Activated CD4-positive, alpha-beta T cell treated with anti-CD3 and anti-CD28 coated beads for 4 hours (primary cell): ENCODE measurements around the gene KLLN.
"Not testable (repeated sequence)": the region's sequence is repeated elsewhere in the genome, so short reads cannot be mapped to it uniquely, and the experiment has no call there.

Experiments
- DNase-seq, 2 donors: peaks; one replicate each; pipeline ENCODE4 v3.0.0-alpha.2; 2020

Gene KLLN, protein sequence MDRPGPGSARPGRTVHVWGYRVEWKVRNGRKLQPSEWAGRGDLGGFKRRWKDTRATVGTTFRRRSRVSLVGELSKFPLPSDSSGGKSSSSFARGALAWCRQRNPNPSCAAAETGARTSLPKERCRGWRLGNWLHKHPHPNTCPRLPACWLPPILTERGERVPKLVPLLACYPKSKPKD

DNA sequence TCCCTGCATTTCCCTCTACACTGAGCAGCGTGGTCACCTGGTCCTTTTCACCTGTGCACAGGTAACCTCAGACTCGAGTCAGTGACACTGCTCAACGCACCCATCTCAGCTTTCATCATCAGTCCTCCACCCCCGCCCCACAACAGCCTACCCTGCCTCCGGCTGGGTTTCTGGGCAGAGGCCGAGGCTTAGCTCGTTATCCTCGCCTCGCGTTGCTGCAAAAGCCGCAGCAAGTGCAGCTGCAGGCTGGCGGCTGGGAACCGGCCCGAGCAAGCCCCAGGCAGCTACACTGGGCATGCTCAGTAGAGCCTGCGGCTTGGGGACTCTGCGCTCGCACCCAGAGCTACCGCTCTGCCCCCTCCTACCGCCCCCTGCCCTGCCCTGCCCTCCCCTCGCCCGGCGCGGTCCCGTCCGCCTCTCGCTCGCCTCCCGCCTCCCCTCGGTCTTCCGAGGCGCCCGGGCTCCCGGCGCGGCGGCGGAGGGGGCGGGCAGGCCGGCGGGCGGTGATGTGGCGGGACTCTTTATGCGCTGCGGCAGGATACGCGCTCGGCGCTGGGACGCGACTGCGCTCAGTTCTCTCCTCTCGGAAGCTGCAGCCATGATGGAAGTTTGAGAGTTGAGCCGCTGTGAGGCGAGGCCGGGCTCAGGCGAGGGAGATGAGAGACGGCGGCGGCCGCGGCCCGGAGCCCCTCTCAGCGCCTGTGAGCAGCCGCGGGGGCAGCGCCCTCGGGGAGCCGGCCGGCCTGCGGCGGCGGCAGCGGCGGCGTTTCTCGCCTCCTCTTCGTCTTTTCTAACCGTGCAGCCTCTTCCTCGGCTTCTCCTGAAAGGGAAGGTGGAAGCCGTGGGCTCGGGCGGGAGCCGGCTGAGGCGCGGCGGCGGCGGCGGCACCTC is at the start of gene KLLN, which contains the start of gene PTEN:
KLLN (minus strand) TSS at position 481 of the 891 bp plus-strand sequence. CDS start 1,046 bp downstream, outside the sequence.
PTEN (plus strand) TSS at position 573 of the 891 bp plus-strand sequence. CDS start 845 bp downstream, outside the sequence.
- peak; percentile 74 to 78 for DNase-seq

DNA sequence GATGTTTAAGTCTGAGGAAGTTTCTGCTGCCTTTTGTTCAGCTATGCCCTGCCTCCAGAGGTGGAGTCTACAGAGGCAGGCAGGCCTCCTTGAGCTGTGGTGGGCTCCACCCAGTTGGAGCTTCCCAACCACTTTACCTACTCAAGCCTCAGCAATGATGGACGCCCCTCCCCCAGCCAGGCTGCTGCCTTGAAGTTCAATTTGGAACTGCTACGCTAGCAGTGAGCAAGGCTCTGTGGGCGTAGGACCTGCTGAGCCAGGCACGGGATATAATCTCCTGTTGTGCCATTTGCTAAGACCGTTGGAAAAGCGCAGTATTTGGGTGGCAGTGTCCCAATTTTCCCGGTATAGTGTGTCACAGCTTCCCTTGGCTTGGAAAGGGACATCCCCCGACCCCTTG is 40.1 kb upstream of the KLLN start:
- not testable (repeated sequence) for DNase-seq

DNA sequence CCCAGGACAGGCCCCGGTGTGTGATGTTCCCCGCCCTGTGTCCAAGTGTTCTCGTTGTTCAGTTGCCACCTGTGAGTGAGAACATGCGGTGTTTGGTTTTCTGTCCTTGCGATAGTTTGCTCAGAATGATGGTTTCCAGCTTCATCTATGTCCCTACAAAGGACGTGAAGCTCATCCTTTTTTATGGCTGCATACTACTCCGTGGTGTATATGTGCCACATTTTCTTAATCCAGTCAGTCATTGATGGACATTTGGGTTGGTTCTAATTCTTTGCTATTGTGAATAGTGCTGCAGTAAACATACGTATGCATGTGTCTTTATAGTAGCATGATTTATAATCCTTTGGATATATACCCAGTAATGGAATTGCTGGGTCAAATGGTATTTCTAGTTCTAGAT is 34.6 kb upstream of the KLLN start:
- DNase-seq: not testable (repeated sequence)

DNA sequence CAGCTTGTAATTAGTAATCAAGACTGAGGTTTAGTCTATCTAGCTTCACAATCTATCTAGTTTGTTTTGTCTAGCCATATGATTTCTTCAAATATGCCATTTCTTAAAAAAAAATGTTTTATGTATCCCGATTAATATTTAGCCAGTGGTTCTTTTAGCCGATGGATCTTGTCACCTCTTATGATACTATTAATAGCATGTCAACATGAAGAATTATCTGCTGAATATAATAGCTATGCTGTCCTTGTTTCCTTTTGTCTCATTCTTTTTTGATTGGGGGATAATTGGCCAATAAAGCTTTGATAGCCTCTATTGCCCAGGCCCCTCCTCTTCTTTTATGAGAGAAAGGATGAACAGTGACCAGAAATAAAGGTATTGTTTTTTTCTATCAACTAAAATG is 32.9 kb upstream of the KLLN start:
- DNase-seq: no peak

DNA sequence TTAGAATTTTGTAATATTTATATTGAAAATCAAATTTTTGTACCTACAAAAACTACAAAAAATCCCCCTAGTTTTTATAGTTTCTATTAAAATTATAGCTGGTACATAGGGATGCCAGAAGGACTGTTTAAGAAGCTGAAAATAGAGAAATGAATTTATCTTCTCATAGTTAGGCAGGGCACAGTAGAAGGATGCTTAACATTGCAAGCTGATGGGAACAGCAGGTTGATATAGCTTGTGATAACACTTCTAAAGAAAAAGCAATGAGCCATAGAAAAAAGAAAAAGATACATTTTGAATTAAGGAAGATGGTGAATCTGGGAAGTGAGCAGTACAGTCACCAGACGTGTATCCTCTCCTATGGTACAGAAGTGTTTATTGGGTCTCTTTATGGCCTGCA is 32.1 kb upstream of the KLLN start:
- DNase-seq: no peak

DNA sequence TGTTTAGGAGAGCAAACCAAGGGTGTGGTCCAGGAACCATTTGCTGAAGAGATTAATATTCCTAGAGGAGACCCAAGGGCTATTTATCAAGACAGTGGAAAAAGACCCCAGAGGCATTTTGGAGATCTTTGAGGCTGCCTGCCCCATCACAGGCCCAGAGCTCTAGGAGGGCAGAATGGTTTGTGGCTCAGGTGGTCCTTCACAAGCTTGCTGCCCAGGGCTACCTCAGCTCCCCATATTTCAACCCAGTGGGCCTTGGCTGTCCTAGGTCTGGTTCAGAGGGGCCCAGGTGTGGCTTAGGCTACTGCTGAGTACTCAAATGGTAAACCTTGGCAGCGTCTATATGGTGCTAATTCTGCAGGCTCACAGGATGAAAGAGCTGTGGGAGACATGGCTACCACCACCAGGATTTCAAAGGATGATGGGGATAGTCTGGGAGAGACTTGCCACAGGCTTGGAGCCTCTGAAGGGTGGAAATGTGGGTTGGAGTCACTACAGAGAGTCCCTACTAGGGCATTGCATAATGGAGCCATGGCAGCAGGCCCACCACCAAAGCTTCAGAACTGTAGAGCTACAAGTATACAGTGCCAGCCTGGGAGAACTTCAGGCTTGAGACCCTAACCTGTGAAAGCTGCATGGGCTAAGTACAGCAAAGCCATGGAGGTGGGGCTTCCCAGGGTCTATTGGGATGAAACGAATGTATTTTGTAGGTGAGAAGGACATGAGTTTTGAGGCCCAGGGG is 24.4 kb upstream of the KLLN start:
- no peak for DNase-seq

DNA sequence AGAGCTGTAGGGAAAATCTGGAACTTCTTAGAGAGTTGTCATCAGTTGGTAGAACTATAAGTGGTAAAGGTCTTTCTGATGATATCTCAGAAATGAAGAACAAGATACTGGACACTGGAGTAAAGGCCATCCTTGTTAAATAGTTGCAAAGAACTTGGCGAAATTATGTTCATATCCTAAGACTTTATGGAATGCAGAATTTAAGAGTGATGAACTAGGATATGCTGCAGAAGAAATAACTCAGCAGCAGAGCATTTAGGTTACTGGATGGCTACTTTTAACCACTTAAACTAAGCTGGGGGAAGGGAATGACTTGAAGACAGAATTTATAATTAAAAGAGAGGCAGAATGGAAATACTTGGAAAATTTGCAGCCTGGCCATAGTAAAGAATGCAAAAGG is 23.8 kb upstream of the KLLN start:
- DNase-seq: no peak

DNA sequence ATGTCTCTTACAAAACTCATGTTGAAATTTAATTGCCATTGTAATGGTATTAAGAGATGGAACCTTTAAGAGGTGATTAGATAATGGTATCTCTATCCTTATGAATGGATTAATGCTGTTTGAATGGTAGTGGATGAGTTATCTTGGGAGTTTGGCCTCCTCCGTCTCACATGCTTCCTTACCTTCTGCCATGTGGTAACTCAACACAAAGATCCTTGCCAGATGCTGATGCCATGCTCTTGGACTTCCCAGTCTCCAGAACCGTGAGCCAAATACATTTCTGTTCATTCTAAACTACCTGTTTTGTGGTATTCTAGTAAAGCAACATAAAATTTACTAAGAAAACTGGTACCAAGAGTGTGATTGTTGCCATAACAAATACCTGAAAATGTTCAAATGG is 23.3 kb upstream of the KLLN start:
- DNase-seq: no peak

DNA sequence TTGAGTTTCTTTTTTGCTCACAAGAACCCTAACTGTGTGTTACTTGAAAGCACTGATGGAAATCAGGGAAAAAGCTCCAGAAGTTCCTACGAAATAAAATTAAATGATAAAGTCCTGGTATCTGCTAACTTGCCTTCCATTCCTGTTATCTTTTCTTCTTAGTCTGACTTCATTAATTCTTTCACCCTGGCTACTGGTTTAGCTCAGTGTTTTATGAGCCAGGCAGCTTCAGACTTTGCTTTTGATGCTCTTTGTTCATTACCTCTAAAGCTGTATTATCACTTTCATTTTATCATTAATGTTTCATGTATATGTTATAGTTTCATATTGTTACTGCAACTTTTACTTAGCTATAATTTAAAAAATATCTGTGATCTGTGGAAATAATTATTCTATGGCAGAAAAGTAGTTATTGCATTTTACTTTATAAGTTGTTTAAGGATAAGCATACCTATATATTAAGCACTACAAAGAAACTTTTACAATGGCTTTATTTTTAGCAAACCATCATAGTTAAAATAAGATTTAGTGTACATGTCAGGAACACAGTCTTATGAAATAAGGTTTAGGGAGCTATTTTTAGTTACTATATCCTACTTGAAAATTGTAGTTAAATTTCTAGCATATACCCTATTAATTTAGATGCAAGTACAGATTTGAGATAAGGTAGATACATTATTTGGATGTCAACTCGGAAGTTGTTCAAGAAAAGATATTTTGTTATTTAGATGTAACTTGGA is 19.4 kb upstream of the KLLN start:
- no peak for DNase-seq

DNA sequence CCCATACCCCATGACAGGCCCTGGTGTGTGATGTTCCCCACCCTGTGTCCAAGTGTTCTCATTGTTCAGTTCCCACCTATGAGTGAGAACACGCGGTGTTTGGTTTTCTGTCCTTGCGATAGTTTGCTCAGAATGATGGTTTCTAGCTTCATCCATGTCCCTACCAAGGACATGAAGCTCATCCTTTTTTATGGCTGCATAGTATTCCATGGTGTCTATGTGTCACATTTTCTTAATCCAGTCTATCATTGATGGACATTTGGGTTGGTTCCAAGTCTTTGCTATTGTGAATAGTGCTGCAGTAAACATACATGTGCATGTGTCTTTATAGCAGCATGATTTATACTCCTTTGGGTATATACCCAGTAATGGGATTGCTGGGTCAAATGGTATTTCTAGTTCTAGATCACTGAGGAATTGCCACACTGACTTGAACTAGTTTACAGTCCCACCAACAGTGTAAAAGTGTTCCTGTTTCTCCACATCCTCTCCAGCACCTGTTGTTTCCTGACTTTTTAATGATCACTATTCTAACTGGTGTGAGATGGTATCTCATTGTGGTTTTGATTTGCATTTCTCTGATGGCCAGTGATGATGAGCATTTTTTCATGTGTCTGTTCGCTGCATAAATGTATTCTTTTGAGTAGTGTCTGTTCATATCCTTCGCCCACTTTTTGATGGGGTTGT is 18.2 kb upstream of the KLLN start:
- not testable (repeated sequence) for DNase-seq

DNA sequence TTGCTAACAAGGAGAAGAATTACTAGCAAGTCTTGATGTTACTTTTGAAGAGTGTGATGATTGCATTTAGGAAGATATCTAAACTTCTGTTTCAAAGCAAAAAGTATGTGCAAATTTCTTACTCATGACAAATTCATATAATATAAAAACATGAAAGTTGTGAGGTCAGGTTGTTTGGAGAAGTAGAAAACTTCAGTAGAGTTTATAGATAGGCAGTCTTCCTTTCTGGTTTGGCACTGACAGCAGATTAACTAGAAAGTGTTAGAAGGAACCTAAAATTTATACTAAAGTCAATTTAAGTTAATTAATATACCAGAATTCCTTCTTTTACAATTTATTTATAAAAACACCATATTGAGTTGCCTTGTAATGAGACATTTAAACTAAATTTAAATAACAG is 17.0 kb upstream of the KLLN start:
- DNase-seq: no peak

DNA sequence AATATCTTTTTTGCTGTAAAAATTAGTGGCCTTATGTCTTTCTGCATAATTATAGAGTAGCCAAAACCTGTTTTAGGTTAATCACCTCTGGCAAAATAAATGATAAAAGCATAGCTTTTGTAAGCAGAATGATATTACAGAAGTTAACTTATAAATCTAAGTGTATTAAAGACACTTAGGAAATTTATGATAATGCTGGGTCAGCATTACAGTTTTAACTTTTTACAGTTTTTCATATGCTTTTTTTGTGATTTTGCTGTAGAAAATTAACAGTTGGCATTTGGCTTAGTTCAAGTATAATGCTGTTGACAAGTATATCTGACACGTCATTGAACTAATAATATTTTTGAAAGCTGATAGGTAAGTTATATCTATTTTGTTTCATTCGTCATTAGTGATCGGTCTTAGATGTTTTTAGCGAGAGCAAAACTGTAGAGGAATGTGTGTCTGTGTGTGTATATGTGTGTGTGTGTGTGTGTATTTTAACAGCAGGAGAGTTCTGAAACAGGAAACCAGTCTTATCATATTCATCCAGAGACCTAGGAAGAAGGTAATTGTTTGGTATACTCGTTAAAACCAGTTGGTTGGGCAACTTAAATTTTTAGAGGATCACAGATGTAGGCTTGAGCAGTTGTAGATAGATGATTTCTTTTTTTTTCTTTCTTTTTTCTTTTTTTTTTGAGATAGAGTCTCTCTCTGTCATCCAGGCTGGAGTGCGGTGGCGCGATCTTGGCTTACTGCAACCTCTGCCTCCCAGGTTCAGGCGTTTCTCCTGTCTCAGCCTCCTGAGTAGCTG is 15.5 kb upstream of the KLLN start:
- DNase-seq: no peak

DNA sequence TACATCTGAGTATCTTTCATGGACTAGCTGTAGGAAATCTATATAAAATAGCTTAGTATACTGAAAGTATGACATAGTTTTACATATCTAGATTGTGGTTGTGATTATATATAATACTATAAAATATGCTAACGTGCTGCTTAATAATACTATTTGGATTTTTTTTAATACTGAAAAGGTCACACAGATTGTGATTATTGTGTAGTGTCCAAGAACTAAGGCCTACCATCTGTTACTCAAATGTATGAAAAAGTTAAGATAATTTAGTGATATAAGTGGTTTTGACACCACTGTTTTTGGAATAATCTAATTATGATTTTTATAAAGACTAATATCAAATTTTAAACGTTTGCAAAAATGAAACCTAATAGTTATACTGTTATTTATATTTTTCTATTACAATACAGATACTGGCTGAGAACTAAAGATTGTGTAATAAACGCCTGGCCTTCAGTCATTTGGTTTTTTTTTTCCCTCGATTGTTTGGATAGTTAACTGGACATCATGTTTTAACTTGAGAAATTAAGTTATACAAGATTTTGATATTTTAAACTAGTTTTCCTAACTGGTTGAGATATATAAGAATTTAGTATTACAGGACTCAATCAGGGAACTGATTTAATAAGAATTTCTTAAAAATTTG is 12.7 kb upstream of the KLLN start:
- no peak for DNase-seq

DNA sequence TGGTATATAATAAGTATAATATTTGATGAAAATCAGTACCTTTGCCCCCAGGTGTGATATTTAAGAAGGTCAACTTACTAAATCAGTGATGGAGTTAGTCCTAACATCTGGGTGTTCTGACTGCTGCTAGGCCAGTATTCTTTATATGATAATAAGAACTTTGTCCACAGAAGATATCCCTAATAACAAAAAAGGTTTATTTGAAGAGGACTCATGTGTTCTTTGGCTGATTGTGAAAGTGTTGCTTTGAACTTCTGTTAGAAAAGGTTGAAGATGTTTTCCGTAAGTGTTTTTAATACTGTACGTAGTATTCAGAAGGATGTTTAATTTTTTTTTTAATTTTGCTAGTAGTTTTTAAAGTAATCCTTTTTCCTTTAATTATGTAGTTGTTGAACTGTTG is 10.3 kb upstream of the KLLN start:
- no peak for DNase-seq

DNA sequence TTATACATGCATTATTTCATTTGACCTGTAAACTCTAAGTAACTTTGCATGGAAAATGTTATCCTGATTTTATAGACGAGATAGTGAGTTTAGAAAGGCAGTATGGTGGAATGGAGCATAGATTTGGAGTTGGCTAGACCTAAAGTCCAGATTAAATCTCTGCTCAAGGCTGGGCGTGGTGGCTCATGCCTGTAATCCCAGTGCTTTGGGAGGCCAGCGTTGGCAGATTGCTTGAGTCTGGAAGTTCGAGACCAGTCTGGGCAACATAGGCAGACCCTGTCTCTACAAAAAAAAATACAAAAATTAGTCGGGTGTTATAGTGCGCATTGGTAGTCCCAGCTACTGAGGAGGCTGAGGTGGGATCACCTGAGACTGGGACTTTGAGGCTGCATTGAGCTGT is 9.5 kb upstream of the KLLN start:
- DNase-seq: no peak

DNA sequence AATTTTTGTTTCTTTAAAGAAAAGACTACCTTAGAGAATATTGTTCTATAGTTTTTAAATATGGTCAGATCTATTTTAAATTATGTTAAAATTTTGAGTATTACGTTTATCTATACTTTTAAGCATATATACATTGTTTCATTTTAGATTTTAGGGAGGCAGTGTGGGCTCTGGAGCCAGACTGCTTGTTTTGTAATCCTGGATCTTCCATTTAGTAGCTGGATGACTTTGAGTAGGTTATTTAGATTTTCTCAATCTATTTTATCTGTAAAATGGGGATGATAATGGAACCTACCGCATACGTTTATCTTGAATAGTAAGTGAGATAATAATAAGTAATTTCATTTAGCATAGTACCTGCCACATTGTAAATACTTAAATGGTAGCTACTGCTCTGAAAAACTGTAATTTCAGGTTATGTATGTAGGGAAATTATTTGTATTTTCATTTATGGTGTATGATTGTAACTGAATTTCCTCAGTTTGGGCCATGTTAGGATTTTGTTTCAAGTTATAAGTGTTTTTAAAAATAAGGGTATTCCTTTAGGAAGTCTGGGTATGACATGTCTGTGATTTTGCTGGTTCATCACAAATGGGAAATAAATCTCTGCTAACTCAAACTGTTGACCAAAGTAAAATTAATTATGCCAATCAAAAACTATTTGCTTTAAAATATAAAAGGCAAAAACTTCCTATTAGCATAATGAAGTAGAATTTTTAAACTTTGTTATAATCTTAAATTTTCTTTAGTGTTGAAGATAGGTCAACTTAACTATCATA is 6.6 kb upstream of the KLLN start:
- no peak for DNase-seq

DNA sequence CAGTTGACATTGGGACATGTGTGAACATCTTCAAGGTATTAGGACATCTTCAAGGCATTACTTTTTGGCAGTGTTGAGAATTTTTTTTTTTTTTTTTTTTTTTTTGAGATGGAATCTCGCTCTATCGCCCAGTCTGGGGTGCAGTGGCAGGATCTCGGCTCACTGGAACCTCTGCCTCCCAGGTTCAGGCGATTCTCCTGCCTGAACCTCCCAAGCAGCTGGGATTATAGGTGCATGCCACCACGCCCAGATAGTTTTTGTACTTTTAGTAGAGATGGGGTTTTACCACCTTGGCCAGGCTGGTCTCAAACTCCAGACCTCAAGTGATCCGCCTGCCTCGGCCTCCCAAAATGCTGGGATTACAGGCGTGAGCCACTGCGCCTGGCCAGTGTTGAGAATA is 5.8 kb upstream of the KLLN start:
- not testable (repeated sequence) for DNase-seq

DNA sequence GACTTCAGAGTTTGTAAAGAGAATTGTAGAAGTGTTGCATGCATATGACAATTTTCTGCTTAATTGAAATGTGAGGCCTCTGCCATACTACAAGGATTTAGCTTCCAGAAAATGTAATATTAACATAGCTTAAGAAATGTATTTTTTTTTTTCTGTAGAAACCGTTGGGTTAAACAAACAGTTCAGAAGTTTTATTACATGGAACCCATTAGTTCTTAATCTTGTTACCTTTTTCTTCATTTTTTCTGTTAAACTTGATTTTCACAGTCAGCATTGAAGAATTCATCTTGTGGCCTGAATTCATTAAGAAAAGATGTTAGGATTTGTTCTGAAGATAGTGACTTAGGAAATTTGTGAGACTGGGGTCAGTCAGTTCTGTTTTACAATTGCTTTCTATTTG is 4.9 kb upstream of the KLLN start:
- no peak for DNase-seq

DNA sequence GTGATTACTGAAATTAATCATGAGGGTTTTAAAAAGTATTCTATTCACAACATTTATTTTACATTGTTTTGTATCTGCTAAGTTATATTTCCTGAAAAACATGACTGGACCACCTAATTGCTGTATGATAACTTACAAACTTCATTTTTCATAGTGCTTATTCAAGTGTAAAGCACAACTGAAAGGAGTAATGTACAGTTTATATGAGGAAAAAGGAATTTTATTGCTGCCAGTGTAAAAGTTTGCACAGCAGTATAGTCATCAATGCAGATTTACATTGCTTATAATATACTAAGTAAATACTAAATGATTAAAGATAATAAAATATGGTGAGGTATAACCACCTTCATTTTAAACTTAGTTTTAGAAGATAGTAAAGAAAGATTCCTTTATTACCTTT is 4.1 kb upstream of the KLLN start:
- no peak for DNase-seq

DNA sequence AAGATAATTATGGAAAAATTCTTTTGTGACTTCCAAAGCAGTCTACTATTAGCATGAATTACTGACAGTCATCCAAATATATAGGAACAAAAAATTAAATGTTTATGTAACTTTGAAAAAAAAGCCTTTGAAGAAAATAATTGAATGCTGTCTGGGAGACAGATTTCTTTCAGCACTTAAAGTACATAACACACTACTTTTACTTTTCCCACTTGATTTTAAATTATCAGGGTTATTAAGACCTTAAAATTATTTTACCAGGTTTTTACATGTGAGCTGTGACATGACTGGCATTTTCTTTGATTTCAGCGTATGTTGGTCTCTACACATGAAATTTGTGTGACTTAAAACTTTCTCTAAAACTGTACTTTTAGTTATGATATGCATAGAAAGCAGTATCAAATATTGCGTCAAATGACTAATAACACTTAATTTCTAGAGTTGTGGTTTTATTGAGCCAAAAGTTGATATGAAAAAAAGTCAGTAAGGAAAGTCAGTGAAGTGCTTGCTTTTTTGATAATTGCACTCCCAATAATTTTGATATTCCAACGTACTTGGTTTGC is 3.2 kb upstream of the KLLN start:
- DNase-seq: no peak
